Vagina (tissue), 2 donors: ENCODE measurements around the gene SEMA4B.

ENCODE experiments used
- POLR2A ChIP-seq, 2 donors: fragments of 450-650 bp; IDR thresholded peaks; one replicate each; pipeline ENCODE4 v1.6.1; 2017; ENCODE audit warnings: antibody characterized with exemption in 2 of 2, mild to moderate bottlenecking in 2 of 2, moderate library complexity in 2 of 2
- POLR2AphosphoS5 ChIP-seq, 2 donors: sonication (generic); formaldehyde crosslinking; IDR thresholded peaks; one replicate each; pipeline ENCODE4 v1.9.0; 2017; ENCODE audit warnings: antibody characterized with exemption in 2 of 2, mild to moderate bottlenecking in 2 of 2, low read depth in 1 of 2; ENCODE audit not compliant: insufficient read depth in 1 of 2
- TF ChIP-seq, protein P1 (sequence below), 3 experiments: fragments of 450-650 bp in 2 of 3; fragments of 200-600 bp in 1 of 3; sonication (generic) in 1 of 3; IDR thresholded peaks; one replicate each; pipeline ENCODE4 v1.5.1; 2017 to 2019; ENCODE audit warnings: antibody characterized with exemption in 3 of 3, mild to moderate bottlenecking in 2 of 3, moderate library complexity in 2 of 3

DNA sequence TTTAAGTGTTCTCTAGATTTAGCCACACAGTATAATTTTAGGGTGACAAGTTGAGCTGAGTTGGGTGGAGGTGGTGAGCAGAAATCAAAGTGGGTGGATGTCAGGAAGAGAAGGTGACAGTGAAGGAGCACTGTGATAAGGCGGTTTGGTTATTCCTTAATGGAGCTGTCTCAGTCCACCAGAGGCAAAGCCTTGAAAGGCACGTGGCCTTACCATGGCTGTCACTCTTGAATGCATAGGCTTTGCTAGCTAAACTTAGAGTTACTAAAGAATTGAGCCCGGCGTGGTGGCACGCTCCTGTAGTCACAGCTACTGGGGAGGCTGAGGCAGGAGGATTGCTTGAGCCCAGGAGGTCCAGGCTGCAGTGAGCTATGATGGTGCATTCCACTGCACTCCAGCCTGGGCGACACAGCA is 47.7 kb downstream of the SEMA4B start:
- TF ChIP-seq, protein P1, sequence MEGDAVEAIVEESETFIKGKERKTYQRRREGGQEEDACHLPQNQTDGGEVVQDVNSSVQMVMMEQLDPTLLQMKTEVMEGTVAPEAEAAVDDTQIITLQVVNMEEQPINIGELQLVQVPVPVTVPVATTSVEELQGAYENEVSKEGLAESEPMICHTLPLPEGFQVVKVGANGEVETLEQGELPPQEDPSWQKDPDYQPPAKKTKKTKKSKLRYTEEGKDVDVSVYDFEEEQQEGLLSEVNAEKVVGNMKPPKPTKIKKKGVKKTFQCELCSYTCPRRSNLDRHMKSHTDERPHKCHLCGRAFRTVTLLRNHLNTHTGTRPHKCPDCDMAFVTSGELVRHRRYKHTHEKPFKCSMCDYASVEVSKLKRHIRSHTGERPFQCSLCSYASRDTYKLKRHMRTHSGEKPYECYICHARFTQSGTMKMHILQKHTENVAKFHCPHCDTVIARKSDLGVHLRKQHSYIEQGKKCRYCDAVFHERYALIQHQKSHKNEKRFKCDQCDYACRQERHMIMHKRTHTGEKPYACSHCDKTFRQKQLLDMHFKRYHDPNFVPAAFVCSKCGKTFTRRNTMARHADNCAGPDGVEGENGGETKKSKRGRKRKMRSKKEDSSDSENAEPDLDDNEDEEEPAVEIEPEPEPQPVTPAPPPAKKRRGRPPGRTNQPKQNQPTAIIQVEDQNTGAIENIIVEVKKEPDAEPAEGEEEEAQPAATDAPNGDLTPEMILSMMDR (IDR thresholded peaks at IDR 0.05): no peak
- TF ChIP-seq POLR2A (IDR thresholded peaks at IDR 0.05) (no peak), POLR2AphosphoS5 (IDR thresholded peaks at IDR 0.05; ENCODE audit: insufficient read depth in 1 of 2, low read depth in 1 of 2) (no peak)
